ENCODE data around the gene RNF123. TPM values are rescaled to one million over a fixed set of nuclear protein-coding genes. Genes with fewer than 3 reads are reported as not detected.
A peak's percentile ranks its signal among the peaks of the same experiment; 100 is the strongest.

RNF123 gene
- total RNA-seq, 2 donors from 2014 or later: 36.4 to 39.3 TPM

DNA sequence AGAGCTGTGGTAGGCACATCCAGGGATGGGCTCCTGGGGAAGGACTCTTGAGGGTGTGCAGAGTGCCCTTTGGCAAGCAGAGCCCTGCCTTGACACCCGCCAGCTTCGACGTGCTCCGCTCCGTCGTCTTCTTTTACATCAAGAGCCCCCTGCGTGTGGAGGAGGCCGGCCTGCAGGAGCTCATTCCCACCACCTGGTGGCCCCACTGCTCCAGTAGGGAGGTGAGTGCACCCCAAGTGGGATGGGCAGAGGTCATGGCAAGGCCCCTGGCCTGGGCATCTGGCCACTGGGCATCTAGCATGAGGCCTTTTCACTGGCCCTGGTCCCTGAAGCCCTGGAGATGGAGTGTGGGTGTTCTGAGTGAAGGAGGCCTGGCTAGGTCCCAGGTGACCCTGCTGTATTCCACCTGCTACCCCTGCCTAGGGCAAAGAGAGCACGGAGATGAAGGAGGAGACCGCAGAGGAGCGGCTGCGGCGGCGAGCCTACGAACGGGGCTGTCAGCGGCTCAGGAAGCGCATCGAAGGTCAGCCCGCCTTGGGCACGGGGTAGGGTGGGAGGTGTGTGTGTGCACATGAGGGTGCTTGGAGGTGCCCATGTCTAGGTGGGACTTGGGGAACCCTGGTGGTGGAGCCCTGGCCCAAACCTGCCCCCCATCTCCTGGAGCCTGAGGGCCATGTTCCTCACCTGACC is 12.2 kb downstream of the RNF123 start:
- Histone ChIP-seq H3K27ac (no peak overlapping the region), H3K9ac (ENCODE audit: low read depth in 2 of 2, low read length in 2 of 2) (no peak overlapping the region), H3K36me3 (peaks cover 5% of the 10 kb centered on the region), H3K4me3 (no peak overlapping the region), H3K4me1 (no peaks in the 10 kb centered on the region), H3K9me3 (no peaks in the 10 kb centered on the region), H3K27me3 (no peaks in the 10 kb centered on the region)
- no peak for TF ChIP-seq CTCF (IDR thresholded peaks at IDR 0.05)
- intact Hi-C loops (cut with DNase I): loop anchor here (2.0 to 10.0 kb wide), 2 partner anchors 137 to 203 kb away; partner anchors contain the start of gene MST1R
- no peak for DNase-seq

- Histone ChIP-seq H3K36me3 (peaks cover 5% of the 10 kb centered on the region), H3K4me1 (no peaks in the 10 kb centered on the region), H3K4me3 (no peak overlapping the region), H3K27ac (no peak overlapping the region), H3K27me3 (no peaks in the 10 kb centered on the region), H3K9me3 (no peaks in the 10 kb centered on the region), H3K9ac (ENCODE audit: low read depth in 2 of 2, low read length in 2 of 2) (no peak overlapping the region)
- no peak for DNase-seq
- intact Hi-C loops (cut with DNase I): loop anchor here (2.0 to 10.0 kb wide), 2 partner anchors 136 to 202 kb away; partner anchors contain the start of gene MST1R
- no peak for TF ChIP-seq CTCF (IDR thresholded peaks at IDR 0.05)
Measured at GRCh38 chr3:49702672-49703071, 13.3 kb downstream of the RNF123 start.

- no peaks in the 10 kb centered on the region for H3K4me1 ChIP-seq
- no peak overlapping the region for H3K27ac ChIP-seq
- no peak overlapping the region for H3K9ac ChIP-seq (ENCODE audit: low read depth in 2 of 2, low read length in 2 of 2)
- no peaks in the 10 kb centered on the region for H3K9me3 ChIP-seq
- H3K27me3 ChIP-seq: no peaks in the 10 kb centered on the region
- DNase-seq: peak; percentile 65
- H3K36me3 ChIP-seq: no peaks in the 10 kb centered on the region
- intact Hi-C loops (cut with DNase I): loop anchor here (2.0 to 10.0 kb wide), 2 partner anchors 135 to 201 kb away; partner anchors contain the start of gene MST1R
- no peak overlapping the region for H3K4me3 ChIP-seq
- peak; percentile 88 for TF ChIP-seq CTCF (IDR thresholded peaks at IDR 0.05)
Measured at GRCh38 chr3:49703443-49703927, 14.1 kb downstream of the RNF123 start.

- Histone ChIP-seq H3K27ac (no peak overlapping the region), H3K9ac (ENCODE audit: low read depth in 2 of 2, low read length in 2 of 2) (no peak overlapping the region), H3K9me3 (no peaks in the 10 kb centered on the region), H3K36me3 (no peaks in the 10 kb centered on the region), H3K4me3 (no peak overlapping the region), H3K4me1 (no peaks in the 10 kb centered on the region), H3K27me3 (no peaks in the 10 kb centered on the region)
- DNase-seq: no peak
- no peak for TF ChIP-seq CTCF (IDR thresholded peaks at IDR 0.05)
- intact Hi-C loops (cut with DNase I): loop anchor here (2.0 to 10.0 kb wide), 2 partner anchors 135 to 201 kb away; partner anchors contain the start of gene MST1R
Measured at GRCh38 chr3:49703956-49704355, 14.6 kb downstream of the RNF123 start.

DNA sequence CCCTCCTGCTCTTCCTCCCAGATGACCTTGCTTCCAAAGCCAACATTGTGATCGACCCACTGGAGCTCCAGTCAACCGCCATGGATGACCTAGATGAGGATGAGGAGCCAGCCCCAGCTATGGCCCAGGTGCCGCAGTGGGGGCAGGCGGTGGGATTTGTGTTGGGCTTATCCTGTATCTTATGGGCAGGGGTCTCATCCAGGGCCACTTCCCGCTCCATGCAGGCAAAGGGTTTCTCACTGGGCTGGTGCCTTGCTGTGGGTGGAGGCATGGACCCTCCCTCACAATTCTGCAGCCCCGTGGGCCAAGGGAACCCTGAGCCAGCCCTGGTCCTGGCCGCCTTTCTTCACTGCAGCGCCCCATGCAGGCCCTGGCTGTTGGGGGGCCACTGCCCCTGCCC is 15.3 kb downstream of the RNF123 start:
- Histone ChIP-seq H3K4me3 (no peak overlapping the region), H3K4me1 (no peaks in the 10 kb centered on the region), H3K27ac (no peak overlapping the region), H3K9ac (ENCODE audit: low read depth in 2 of 2, low read length in 2 of 2) (no peak overlapping the region), H3K9me3 (no peaks in the 10 kb centered on the region), H3K36me3 (no peaks in the 10 kb centered on the region), H3K27me3 (no peaks in the 10 kb centered on the region)
- TF ChIP-seq CTCF (IDR thresholded peaks at IDR 0.05): no peak
- intact Hi-C loops (cut with DNase I): loop anchor here (10.0 kb wide), 1 partner anchor 200 kb away; the partner anchor contains the start of gene MST1R
- no peak for DNase-seq

Data from colonic mucosa (tissue), 4 donors.